ENCODE data around the gene ABHD17C.

GRCh38 chr15:80711886-80712285, 16.8 kb downstream of the ABHD17C start:
- no peak for TF ChIP-seq EZH2 (IDR thresholded peaks at IDR 0.05)
- TF ChIP-seq, protein P1, sequence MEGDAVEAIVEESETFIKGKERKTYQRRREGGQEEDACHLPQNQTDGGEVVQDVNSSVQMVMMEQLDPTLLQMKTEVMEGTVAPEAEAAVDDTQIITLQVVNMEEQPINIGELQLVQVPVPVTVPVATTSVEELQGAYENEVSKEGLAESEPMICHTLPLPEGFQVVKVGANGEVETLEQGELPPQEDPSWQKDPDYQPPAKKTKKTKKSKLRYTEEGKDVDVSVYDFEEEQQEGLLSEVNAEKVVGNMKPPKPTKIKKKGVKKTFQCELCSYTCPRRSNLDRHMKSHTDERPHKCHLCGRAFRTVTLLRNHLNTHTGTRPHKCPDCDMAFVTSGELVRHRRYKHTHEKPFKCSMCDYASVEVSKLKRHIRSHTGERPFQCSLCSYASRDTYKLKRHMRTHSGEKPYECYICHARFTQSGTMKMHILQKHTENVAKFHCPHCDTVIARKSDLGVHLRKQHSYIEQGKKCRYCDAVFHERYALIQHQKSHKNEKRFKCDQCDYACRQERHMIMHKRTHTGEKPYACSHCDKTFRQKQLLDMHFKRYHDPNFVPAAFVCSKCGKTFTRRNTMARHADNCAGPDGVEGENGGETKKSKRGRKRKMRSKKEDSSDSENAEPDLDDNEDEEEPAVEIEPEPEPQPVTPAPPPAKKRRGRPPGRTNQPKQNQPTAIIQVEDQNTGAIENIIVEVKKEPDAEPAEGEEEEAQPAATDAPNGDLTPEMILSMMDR (IDR thresholded peaks at IDR 0.05), result no peak
- no peak for TF ChIP-seq EZH2phosphoT487 (IDR thresholded peaks at IDR 0.05)
